Astrocyte of the spinal cord (primary cell): Measurements from ENCODE around the gene ADAMTS12.

Experiments
- DNase-seq: peaks from one replicate; pipeline ENCODE4 v3.0.0; 2011; ENCODE audit warnings: low read depth, low spot score
- H3K4me3 ChIP-seq: 2 replicates; pipeline ENCODE4 v1.5.1; 2011; ENCODE audit warnings: low read depth, mild to moderate bottlenecking, low read length, moderate library complexity
- in situ Hi-C: cut with HindIII; loops from 2 replicates; pipeline ENCODE4 v1.10.0; 2017; ENCODE audit warnings: low sequenced_read_pairs
- TF ChIP-seq, protein P1 (sequence below): IDR thresholded peaks from 2 replicates; pipeline ENCODE4 v1.5.1; 2012; ENCODE audit warnings: low read depth, mild to moderate bottlenecking, low read length, inconsistent platforms

ADAMTS12 gene

GRCh38 chr5:33579152-33579551, 312.6 kb downstream of the ADAMTS12 start:
- H3K4me3 ChIP-seq: no peak overlapping the region
- DNase-seq: no peak
- TF ChIP-seq, protein P1, sequence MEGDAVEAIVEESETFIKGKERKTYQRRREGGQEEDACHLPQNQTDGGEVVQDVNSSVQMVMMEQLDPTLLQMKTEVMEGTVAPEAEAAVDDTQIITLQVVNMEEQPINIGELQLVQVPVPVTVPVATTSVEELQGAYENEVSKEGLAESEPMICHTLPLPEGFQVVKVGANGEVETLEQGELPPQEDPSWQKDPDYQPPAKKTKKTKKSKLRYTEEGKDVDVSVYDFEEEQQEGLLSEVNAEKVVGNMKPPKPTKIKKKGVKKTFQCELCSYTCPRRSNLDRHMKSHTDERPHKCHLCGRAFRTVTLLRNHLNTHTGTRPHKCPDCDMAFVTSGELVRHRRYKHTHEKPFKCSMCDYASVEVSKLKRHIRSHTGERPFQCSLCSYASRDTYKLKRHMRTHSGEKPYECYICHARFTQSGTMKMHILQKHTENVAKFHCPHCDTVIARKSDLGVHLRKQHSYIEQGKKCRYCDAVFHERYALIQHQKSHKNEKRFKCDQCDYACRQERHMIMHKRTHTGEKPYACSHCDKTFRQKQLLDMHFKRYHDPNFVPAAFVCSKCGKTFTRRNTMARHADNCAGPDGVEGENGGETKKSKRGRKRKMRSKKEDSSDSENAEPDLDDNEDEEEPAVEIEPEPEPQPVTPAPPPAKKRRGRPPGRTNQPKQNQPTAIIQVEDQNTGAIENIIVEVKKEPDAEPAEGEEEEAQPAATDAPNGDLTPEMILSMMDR: no peak
- in situ Hi-C loops: no loop called here

DNA sequence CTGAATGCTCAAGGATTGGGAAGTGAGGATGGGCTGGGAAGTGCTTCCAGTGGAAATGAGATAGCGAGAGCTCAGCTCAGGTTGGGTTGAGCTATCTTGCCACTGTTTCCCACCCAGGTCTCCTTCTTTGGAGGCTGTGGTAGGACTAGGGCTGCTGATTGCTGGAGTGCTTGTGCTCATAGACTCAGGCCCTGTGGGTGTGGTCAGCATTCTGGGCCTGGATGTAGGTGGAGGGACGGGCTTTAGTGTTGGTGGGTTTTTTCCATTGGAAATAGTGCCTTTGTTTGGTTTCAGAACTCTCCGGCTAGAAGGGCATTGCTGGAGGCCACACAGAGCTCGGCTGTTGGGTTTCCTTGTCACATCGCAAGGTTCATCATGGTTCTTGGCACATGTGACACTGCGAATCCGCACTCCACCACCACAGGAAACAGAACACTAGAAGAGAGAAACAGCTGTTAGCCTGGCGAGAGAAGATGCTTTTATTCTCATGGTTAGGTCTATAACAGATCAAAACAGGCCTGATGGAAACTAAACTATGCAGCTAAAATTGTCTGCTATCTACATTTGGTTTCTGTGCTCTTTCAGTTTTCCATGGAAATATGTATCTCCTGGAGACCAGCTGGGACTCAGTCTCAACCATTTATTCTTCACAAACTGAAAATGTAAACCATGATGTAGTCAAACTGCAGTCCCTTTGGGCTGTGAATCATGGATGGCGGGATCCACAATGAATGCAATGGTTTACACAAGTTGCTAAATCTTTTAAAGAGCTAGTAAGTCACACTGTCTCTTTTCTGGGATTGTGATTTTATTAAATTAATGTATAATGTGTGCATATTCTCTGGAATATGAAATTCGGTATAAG, 314.8 kb downstream of the ADAMTS12 start:
- DNase-seq: no peak
- in situ Hi-C loops: no loop called here
- TF ChIP-seq, protein P1: no peak
- H3K4me3 ChIP-seq: no peak overlapping the region

DNA sequence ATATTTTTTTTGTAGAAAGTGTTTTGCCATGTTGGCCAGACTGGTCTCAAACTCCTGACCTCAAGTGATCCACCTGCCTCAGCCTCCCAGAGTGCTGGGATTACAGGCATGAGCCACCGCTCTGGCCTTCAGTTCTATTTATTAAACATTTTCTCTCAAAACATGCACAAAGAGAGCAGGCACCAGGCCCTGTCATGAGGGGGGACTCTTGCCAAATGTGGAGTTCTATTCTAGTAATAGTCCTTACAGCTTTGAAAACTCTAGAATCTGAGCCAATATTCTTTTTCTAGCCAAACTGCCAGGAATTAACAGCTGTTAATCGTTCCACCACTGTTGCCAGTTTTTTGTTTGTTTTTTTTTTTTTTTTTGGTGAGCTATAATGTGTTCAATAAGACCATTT, 326.5 kb downstream of the ADAMTS12 start:
- in situ Hi-C loops: no loop called here
- TF ChIP-seq, protein P1: no peak

DNA sequence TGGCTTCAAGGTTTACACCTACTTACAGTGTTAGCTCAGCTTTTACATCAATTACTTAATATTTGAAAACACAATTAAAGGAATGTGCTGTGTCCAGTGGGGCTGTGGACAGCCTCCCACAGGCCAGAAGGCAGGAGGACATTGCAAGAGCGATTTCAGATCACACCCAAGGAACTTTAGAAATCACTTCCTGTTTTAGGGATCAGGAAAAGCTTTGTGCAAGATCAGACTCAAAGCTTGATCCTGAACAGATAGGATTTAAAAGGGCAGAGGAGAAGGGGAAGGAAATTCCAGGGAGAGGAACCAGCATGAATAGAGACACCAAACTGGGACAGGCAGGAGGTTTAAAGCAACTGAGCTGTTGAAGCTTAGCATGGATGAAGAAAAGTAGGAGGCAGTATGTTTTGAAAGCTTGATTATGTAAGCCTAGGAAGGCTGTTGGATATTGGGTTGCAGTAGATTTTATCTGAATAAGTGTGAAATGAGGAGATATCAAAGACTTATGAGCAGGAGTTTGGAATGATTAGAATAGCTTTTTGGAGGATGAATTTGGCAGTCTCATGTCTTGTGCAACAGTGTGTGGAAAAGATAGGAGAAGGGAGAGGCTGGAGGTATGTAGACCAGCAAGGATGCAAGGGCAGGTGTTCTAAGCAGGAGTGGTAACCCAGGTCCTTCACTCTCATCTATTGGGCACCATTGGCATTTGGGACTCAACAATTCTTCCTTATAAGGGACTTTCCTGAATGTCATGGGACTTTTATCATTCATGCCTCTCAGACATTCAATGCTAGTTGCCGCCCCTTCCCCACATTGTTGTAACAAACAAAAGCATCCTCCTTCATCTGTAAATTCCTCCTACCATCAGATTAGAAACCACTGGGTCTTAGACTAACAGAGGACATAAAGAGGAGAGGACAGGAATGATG, 327.5 kb downstream of the ADAMTS12 start:
- TF ChIP-seq, protein P1: no peak
- H3K4me3 ChIP-seq: no peak overlapping the region
- no peak for DNase-seq
- in situ Hi-C loops: no loop called here

More for the DNA sequence above, 326.5 kb downstream of the ADAMTS12 start:
- no peak for DNase-seq
- no peak overlapping the region for H3K4me3 ChIP-seq

DNA sequence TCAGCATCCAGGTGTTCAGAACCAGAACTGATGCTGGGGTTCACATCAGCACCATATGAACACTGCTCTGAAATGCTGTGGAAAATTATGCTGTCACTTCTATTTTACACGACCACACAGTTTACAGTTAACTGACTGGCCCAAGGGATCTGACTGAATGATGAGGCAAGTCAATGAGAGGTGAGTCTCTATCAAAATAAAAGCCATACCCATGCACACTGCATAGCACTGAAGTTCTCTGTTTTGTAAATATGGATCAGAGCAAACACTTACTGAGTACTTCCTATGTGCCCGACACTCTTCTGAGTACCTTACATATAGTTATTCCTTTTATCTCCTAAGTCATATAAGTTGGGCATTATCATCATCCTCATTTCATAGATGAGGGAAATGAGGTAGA, 328.3 kb downstream of the ADAMTS12 start:
- DNase-seq: no peak
- TF ChIP-seq, protein P1: no peak
- in situ Hi-C loops: no loop called here
- no peak overlapping the region for H3K4me3 ChIP-seq

GRCh38 chr5:33558489-33558888, 333.3 kb downstream of the ADAMTS12 start:
- no peak overlapping the region for H3K4me3 ChIP-seq
- DNase-seq: no peak
- in situ Hi-C loops: no loop called here
- TF ChIP-seq, protein P1: no peak
